B cell (primary cell): ENCODE measurements around the gene TCF23.

Experiments
- EZH2 ChIP-seq: IDR thresholded peaks from 2 replicates; pipeline ENCODE4 v1.6.1; 2012; ENCODE audit warnings: borderline replicate concordance, low read depth, mild to moderate bottlenecking, moderate library complexity, low read length; ENCODE audit not compliant: insufficient read depth, poor library complexity, severe bottlenecking
- TF ChIP-seq, protein P1 (sequence below): fragments of 200-600 bp; IDR thresholded peaks from one replicate; pipeline ENCODE4 v1.8.0; 2022; ENCODE audit warnings: antibody characterized with exemption, mild to moderate bottlenecking

DNA sequence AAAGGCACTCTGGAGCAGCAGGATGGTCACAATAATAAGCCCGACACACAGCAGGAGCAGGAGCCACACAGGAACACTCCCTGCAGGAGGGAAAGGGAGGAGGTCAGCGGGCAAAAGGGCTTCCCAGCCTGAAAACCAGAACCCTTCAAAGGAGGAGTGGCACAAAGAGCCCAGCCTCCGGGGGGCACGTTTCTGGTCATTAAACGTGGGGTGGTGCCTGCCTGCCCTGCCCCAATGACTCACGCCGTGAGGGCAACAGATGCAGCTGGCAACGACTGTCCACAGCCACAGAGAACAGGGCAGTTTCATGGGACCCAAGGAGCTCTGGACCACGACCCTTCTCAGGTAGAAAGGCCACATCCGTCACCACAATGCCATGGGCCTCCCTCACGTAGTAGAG lies 17.4 kb upstream of the TCF23 start:
- TF ChIP-seq, protein P1, sequence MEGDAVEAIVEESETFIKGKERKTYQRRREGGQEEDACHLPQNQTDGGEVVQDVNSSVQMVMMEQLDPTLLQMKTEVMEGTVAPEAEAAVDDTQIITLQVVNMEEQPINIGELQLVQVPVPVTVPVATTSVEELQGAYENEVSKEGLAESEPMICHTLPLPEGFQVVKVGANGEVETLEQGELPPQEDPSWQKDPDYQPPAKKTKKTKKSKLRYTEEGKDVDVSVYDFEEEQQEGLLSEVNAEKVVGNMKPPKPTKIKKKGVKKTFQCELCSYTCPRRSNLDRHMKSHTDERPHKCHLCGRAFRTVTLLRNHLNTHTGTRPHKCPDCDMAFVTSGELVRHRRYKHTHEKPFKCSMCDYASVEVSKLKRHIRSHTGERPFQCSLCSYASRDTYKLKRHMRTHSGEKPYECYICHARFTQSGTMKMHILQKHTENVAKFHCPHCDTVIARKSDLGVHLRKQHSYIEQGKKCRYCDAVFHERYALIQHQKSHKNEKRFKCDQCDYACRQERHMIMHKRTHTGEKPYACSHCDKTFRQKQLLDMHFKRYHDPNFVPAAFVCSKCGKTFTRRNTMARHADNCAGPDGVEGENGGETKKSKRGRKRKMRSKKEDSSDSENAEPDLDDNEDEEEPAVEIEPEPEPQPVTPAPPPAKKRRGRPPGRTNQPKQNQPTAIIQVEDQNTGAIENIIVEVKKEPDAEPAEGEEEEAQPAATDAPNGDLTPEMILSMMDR = no peak
- no peak for TF ChIP-seq EZH2
